Activated CD4-positive, alpha-beta T cell treated with anti-CD3 and anti-CD28 coated beads, Interleukin-2, amount 50 U/mL, for 1 hour (primary cell): ENCODE results near the gene MT1G.
A peak's percentile ranks its signal among the peaks of the same experiment; 100 is the strongest.
"Not testable (repeated sequence)": the region's sequence is repeated elsewhere in the genome, so short reads cannot be mapped to it uniquely, and the experiment has no call there.

ENCODE experiments used
- DNase-seq: peaks from one replicate; pipeline ENCODE4 v3.0.0-alpha.2; 2020

MT1G gene

DNA sequence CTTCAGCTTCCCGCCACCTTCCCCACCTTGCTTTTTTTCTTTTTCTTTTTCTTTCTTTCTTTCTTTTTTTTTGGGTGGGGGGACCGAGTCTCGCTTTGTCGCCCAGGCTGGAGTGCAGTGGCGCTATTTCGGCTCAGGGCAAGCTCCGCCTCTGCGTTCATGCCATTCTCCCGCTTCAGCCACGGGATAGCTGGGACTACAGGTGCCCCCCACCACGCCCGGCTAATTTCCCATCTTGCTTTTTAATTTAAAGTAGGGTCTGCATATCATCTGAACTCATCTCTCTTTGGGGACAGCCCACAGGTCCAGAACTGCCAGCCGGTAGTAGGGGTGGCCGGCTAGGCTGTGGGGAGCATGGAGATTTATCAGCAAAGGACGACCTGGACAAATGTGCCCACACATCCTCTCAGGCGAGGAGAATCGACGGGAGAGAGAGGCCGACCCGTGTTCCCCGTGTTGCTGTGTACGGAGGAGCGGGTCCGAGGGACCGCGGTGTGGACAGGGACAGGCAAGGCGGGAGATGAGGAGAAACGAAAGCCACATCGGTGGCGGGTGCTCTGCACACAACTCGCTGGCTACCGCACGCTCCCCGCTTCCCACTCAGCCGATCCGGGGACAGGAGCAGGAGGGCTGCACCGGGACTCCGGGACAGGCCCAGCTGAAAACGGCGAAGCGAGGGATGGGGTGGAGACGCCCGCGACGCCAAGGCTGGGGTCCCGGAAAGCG lies 33.0 kb downstream of the MT1G start:
- DNase-seq = no peak

DNA sequence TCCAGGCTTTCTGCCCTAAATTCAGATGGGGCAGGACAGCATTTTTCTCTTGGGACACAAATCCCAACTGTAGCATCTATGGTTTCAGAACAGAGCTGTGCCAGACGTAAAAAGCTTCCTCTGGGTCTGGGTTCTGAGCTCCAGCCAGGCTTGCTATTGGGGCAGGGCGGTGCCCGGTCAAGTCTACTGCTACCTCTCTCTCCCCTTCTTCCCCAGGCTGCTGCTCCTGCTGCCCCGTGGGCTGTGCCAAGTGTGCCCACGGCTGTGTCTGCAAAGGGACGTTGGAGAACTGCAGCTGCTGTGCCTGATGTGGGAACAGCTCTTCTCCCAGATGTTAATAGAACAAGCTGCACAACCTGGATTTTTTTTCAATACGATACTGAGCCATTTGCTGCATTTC lies 34.3 kb downstream of the MT1G start:
- DNase-seq = no peak

DNA sequence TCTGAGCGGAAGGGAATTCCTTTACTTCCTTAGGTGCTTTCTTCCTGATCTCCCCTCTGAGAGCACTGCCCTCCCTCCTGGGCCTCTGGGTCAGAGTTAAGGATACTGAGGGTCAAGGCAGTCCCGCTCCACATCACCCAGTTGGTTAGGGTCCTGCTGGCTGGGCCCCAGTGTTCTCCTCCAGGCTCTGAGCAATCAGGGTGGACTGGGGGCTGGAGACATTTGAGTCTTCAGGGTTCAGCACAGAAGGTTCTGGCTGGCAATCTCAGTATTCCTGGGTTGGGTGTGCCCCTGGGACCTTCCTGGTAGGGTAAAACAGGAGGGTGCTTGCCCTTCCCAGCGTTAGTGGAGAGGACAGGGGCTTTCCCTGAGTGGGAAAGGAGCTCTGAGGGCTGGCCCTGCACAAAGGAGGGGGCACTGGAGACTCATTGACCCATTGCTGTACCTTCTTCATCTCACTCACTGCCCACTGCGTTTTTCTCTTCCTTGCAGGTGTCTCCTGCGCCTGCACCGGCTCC lies 35.0 kb downstream of the MT1G start:
- DNase-seq = no peak

DNA sequence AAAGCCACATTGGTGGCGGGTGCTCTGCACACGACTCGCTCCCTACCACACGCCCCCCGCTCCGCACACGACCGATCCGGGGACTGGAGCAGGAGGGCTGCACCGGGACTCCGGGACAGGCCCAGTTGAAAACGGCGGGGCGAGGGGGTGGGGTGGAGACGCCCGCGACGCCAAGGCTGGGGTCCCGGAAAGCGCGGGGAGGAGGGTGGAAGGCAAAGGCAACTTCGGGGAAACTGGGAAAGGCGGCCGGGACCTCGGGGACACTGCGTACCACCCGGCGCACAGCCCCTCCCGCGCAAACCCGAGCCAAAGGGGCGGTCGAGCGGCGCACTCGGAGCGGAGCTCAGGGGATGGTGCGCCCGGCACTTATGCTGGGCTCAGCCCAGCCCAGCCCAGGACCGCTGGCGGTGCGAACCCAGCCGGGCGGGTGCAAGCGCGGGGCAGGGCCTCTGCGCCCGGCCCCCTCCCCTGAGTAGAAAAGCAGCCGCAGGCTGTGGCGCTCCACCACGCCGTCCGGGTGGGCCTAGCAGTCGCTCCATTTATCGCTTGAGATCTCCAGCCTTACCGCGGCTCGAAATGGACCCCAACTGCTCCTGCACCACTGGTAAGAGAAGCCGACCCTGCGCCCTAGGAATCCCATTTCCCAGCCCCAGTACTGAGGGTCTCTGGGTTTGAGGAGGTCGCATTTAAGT lies 35.6 kb downstream of the MT1G start, which contains the start of gene MT1M:
MT1M (plus strand) TSS at position 504 of the 692 bp plus-strand sequence; CDS start at position 577, 73 bp downstream.
- DNase-seq = no peak

DNA sequence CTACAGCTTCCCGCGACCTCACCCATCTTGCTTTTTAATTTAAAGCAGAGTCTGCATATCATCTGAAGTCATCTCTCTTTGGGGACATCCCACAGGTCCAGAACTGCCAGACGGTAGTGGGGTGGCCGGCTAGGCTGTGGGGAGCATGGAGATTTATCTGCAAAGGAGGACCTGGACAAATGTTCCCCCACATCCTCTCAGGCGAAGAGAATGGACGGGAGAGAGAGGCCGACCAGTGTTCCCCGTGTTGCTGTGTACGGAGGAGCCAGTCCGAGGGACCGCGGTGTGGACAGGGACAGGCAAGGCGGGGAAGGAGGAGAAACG lies 36.1 kb downstream of the MT1G start:
- no peak for DNase-seq

DNA sequence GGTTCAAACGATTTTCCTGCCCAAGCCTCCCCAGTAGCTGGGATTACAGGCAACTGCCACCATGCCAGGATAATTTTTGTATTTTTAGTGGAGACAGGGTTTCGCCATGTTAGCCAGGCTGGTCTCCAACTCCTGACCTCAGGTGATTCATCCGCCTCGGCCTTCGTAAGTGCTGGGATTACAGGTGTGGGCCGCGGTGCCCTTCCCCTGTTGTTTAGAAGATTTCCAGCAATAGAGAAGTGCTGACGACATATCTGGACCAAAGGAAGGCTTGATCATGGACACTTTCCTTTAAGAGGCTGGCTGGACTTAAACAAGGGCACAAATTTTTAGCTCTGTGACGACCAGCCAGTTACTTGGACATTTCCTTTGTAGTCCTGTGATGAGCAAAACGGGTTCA lies 36.7 kb downstream of the MT1G start:
- no peak for DNase-seq

DNA sequence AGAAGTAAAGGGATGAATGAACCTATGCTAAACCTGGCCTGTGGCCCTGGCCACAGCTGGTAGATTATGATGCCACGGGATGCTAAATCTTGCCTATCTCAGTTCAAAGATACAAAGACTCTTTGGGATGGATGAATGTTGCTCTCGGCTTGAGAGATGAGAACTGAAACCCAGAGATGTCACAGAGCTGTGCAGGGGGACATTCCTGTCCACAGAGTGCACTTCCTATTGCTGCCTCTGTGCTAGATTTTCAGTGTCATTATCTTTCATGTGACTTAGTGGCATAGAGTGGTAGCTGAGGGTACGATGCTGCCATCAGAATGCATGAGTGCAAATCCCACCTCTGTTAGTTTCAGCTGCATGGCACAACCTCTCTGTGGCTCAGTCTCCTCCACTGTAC lies 37.7 kb downstream of the MT1G start:
- DNase-seq = no peak

DNA sequence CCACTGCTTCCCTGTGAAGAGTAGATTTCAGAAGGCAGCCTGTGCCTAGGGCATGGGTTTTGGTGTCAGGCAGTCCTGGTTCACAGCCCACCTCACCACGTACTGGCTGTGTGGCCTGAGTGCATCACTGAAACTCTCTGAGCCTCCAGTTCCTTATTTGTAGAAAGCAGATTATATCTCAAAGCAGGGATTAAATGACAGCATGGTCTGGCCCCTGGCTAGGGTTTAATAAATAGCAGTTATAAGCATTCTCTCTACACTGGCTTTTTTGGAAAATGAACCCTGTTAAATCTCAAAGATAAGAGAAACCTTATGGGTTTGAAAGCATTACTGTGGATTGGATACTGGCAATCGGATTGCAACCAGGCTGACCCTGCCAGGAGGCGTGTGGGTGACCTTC lies 38.3 kb downstream of the MT1G start:
- no peak for DNase-seq

DNA sequence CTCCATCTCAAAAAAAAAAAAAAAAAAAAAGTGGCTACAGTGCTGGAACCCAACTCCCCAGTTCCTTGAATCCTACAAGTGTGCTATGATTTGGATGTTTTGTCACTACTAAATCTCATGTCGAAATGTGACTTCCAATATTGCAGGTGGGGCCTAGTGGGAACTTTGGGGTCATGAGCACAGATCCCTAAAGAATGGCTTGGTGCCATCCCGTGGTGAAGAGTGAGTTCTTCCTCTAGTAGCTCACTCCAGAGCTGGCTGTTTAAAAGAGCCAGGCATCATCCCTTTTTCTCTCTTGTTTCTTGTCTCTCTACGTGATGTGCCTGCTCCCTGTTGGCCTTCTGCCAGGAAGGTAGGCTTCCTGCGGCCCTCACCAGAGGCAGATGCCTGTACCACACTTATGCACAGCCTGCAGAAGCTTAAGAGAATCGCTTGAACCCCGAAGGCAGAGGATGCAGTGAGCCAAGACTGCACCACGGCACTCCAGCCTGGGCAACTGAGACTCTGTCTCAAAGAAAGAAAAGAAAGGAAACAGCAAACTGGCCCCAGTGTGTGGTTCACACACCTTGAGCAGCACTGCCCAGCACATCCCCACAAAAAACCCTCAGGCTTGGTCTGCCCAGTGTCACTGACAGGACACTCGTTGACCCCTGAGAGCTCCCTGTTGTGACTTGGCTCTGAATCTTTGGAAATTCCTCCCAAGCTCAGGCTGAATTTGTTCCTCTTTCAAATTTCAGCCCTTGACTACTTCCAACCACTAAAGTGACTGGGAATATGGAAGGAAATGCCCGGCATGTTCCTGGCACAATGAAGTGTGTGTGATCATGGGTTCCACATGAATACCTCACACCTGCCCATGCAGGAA lies 39.1 kb downstream of the MT1G start:
- no peak for DNase-seq

DNA sequence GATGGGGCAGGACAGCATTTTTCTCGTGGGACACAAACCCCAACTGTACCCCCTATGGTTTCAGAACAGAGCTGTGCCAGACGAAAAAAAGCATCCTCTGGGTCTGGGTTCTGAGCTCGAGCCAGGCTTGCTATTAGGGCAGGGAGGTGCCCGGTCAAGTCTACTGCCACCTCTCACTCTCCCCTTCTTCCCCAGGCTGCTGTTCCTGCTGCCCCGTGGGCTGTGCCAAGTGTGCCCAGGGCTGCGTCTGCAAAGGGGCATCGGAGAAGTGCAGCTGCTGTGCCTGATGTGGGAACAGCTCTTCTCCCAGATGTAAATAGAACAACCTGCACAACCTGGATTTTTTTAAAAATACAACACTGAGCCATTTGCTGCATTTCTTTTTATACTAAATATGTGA lies 41.2 kb downstream of the MT1G start:
- DNase-seq = no peak

DNA sequence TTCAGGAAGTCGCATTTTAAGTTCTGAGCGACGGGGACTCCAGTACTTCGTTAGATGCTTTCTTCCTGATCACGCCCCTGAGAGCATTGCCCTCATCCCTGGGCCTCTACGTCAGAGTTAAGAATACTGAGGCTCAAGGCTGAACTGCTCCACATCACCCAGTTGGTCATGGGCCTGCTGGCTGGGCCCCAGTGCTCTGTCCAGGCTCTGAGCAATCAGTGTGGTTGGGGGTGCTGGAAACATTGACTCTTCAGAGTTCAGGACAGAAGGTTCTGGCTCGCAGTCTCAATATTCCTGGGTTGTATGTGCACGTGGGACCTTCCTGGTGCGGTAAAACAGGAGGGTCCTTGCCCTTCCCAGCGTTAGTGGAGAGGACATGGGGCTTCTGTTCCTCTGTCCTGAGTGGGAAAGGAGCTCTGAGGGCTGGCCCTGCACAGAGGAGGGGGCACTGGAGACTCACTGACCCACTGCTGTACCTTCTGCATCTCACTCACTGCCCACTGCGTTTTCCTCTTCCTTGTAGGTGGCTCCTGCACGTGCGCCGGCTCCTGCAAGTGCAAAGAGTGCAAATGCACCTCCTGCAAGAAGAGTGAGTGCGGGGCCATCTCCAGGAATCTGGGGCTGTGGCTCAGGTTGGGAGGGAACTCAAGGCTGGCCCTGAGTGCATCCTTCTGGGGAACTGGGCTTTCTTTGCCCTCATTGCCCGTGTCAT lies 41.8 kb downstream of the MT1G start:
- DNase-seq = no peak

DNA sequence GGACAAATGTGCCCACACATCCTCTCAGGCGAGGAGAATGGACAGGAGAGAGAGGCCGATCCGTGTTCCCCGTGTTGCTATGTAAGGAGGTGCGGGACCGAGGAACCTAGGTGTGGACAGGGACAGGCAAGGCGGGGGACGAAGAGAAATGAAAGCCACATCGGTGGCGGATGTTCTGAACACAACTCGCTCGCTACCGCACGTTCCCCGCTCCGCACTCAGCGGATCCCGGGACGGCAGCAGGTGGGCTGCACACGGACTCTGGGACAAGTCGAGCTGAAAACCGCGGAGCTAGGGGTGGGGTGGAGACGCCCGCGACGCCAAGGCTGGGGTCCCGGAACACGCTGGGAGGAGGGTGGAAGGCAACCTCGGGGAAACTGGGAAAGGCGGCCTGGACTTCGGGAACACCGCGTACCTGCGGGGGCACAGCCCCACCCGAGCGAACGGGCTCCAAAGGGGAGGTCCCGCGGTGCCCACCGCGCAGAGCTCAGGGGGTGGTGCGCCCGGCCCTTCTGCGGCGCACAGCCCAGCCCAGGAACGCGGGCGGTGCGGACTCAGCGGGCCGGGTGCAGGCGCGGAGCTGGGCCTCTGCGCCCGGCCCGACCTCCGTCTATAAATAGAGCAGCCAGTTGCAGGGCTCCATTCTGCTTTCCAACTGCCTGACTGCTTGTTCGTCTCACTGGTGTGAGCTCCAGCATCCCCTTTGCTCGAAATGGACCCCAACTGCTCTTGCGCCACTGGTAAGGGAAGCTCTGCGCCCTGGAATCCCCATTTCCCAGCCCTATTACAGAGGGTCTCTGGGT lies 42.5 kb downstream of the MT1G start, which contains the start of gene MT1E:
MT1E (plus strand) TSS at position 642 of the 803 bp plus-strand sequence; CDS start at position 713, 71 bp downstream.
- peak; percentile 49 for DNase-seq

DNA sequence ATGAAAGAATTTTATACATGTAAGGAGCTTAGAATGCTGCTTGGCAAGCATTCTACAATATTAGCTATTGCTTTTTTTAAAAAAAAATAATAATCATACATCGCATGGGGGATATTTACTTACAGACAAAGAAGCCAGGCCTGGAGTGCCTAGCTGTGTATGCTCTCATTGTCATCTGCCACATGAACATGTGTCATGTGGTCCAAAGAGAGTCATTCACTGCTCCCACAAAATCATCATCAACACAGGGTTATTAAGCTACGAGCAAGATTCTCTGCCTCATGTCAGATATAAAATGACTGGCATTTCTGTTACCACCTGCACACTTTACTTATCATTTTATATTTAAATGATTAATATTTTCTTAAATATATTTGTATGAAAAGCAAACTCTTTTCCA lies 44.2 kb downstream of the MT1G start:
- no peak for DNase-seq

DNA sequence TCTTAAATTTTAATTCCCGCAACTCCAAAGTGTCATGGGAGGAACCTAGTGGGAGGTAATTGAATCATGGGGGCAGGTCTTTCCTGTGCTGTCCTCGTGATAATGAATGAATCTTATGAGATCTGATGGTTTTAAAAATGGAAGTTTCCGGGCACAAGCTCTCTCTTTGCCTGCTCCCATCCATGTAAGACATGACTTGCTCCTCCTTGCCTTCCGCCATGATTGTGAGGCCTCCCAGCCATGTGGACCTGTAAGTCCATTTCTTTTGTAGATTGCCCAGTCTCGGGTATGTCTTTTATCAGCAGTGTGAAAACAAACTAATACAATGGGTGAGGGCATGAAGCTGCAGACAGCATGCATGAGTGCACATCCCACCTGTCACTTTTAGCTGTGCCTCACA lies 44.7 kb downstream of the MT1G start:
- not testable (repeated sequence) for DNase-seq

DNA sequence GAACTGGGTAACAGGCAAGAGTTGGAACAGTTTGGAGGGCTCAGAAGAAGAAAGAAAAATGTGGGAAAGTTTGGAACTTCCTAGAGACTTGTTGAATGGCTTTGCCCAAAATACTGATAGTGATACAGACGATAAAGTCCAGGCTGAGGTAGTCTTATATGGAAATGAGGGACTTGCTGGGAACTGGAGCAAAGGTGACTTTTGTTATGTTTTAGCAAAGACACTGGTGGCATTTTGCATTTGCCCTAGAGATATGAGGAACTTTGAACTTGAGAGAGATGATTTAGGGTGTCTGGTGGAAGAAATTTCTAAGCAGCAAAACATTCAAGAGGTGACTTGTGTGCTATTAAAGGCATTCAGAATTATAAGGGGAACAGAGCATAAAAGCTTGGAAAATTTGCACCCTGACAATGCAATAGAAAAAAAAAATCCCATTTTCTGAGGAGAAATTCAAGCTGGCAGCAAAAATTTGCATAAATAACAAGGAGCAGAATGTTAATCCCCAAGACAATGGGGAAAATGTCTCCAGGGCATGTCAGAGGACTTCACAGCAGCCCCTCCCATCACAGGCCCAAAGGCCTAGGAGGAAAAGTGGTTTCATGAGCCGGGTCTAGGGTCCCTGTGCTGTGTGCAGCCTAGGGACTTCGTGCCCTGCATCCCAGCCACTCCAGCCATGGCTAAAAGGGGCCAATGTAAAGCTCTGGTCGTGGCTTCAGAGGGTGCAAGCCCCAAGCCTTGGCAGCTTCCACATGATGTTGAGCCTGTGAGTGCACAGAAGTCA lies 46.0 kb downstream of the MT1G start:
- DNase-seq = not testable (repeated sequence)

DNA sequence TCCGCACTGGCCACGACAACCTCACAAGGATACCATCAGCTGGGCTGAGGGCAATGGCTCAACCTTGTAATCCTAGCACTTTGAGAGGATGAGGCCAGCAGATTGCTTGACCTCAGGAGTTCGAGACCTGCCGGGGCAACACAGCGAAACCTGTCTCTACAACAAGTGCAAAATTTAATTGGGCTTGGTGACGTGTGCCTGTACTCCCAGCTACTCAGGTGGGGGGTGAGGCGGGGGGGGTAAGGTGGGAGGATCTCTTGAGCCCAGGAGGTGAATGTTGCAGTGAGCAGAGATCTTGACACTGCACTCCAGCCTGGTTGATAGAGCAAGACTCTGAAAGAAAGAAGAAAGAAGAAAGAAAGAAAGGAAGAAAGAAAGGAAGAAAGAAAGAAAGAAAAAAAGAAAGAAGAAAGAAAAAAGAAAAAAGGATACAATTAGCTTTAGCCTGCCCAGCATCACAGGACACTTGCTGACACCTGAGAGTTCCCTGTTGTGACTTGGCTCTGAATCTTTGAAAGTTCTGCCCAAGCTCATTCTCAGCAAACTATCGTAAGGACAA lies 47.4 kb downstream of the MT1G start:
- no peak for DNase-seq

DNA sequence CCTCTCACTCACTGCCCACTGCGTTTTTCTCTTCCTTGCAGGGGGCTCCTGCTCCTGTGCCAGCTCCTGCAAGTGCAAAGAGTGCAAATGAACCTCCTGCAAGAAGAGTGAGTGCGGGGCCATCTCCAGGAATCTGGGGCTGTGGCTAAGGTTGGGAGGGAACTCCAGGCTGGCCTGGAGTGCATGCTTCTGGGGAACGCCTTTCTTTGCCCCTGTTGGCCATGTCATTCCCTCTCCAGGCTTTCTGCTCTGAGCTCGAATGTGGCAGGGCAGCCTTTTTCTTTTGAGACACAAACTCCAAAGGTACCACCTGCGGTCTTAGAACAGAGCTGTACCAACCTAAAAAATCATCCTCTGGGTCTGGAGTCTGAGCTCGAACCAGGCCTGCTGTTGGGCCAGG lies 49.7 kb downstream of the MT1G start:
- DNase-seq = no peak

DNA sequence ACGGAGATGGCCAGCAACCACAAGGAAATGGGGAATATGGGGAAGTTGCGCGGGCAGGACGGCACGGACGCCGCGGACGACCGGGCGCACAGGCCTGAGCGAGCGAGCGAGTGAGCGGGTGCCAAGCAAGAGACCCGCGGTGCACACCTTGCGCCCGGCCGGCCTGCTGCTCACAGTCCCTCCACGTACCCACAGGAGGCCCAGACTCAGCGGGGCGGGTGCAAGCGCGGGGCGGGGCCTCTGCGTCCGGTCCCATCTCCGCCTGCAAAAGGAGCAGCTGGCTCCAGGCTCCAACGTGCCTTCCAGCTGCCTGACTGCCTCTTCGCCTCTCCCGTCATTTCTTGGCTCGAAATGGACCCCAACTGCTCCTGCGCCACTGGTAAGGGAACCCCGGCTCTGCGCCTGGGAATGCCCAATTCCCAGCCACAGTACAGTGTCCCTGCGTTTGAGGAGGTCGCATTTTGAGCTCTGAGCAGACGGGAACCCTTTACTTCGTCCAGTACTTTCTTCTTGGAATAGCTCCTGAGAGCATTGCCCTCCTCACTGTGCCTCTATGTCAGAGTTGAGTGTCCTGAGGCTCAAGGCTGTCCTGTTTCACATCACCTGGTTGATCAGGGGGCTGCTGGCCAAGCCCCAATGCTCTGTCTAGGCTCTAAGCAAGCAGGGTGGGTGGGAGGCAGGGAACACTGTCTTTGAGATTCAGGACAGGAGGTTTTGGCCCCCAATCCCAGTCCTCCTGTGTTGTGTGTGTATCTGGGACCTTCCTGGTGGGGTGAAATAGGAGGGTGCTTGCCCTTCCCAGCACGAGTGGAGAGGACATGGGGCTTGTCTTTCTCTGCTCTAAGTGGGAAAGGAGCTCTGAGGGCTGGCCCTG lies 50.4 kb downstream of the MT1G start:
- DNase-seq = no peak
